SK-N-SH (cell line): ENCODE measurements around the gene ZCCHC14. TPM values are rescaled to one million over a fixed set of nuclear protein-coding genes. Genes with fewer than 3 reads are reported as not detected.
A peak's percentile ranks its signal among the peaks of the same experiment; 100 is the strongest.

Source experiments
- CHD2 ChIP-seq: fragments of 150-350 bp; IDR thresholded peaks from 2 replicates; pipeline ENCODE4 v1.6.1; 2018; ENCODE audit warnings: low read length; ENCODE audit not compliant: partially characterized antibody
- CTCF ChIP-seq: fragments of 200-600 bp; sonication (generic); IDR thresholded peaks from 2 replicates; pipeline ENCODE4 v1.6.1; 2017; ENCODE audit warnings: antibody characterized with exemption, mild to moderate bottlenecking, moderate library complexity
- ELF1 ChIP-seq: IDR thresholded peaks from 2 replicates; pipeline ENCODE4 v1.4.0; 2012
- EP300 ChIP-seq, 2 experiments: IDR thresholded peaks; 2 replicates each; pipeline versions ENCODE4 v1.4.0 to v1.6.1; 2012; ENCODE audit warnings: borderline replicate concordance in 1 of 2, low read depth in 1 of 2, low read length in 1 of 2
- EZH2phosphoT487 ChIP-seq: fragments of 200-600 bp; sonication (generic); IDR thresholded peaks from 2 replicates; pipeline ENCODE4 v1.6.1; 2017; ENCODE audit warnings: low read depth, mixed run types, mild to moderate bottlenecking, antibody characterized with exemption, moderate library complexity, borderline replicate concordance
- FOSL2 ChIP-seq: IDR thresholded peaks from 2 replicates; pipeline ENCODE4 v1.4.0; 2012; ENCODE audit warnings: low read depth, mild to moderate bottlenecking, moderate library complexity, borderline replicate concordance
- FOXM1 ChIP-seq: IDR thresholded peaks from 2 replicates; pipeline ENCODE4 v1.4.0; 2012; ENCODE audit warnings: low read depth, mild to moderate bottlenecking
- GATA2 ChIP-seq: sonication (generic); formaldehyde crosslinking; IDR thresholded peaks from 2 replicates; pipeline ENCODE4 v1.5.0; 2020; ENCODE audit warnings: mild to moderate bottlenecking, missing genetic modification reagents
- JUND ChIP-seq: IDR thresholded peaks from 2 replicates; pipeline ENCODE4 v1.4.0; 2012
- MAX ChIP-seq: IDR thresholded peaks from 2 replicates; pipeline ENCODE4 v1.4.0; 2012; ENCODE audit warnings: low read depth
- MEF2A ChIP-seq: IDR thresholded peaks from 2 replicates; pipeline ENCODE4 v1.4.0; 2012; ENCODE audit warnings: low read depth, borderline replicate concordance
- NFIC ChIP-seq: IDR thresholded peaks from 2 replicates; pipeline ENCODE4 v1.4.0; 2012; ENCODE audit warnings: borderline replicate concordance
- PBX3 ChIP-seq: IDR thresholded peaks from 2 replicates; pipeline ENCODE4; 2012
- POLR2AphosphoS5 ChIP-seq: IDR thresholded peaks from 2 replicates; pipeline ENCODE4 v1.6.1; 2012; ENCODE audit warnings: low read depth, low read length
- RAD21 ChIP-seq: IDR thresholded peaks from 2 replicates; pipeline ENCODE4 v1.6.1; 2012; ENCODE audit warnings: mild to moderate bottlenecking, low read length
- RCOR1 ChIP-seq: fragments of 150-350 bp; IDR thresholded peaks from 2 replicates; pipeline ENCODE4 v1.6.1; 2017; ENCODE audit warnings: antibody characterized with exemption, low read length
- RFX5 ChIP-seq: IDR thresholded peaks from 2 replicates; pipeline ENCODE4 v1.6.1; 2012; ENCODE audit warnings: mild to moderate bottlenecking, improper control_type of control experiment, low read length
- SIN3A ChIP-seq: IDR thresholded peaks from 2 replicates; pipeline ENCODE4 v1.6.1; 2012; ENCODE audit warnings: low read depth, mild to moderate bottlenecking, low read length, moderate library complexity, borderline replicate concordance
- SMC3 ChIP-seq: IDR thresholded peaks from 2 replicates; pipeline ENCODE4 v1.6.1; 2012; ENCODE audit warnings: low read depth, low read length, improper control_type of control experiment
- TAF1 ChIP-seq: IDR thresholded peaks from 2 replicates; pipeline ENCODE4 v1.6.1; 2012; ENCODE audit warnings: low read depth, mild to moderate bottlenecking, low read length, moderate library complexity, borderline replicate concordance
- TEAD4 ChIP-seq: IDR thresholded peaks from 2 replicates; pipeline ENCODE4 v1.4.0; 2012; ENCODE audit warnings: mild to moderate bottlenecking, borderline replicate concordance; ENCODE audit not compliant: insufficient read depth
- USF2 ChIP-seq: fragments of 150-350 bp; IDR thresholded peaks from 2 replicates; pipeline ENCODE4 v1.6.1; 2017; ENCODE audit warnings: antibody characterized with exemption, low read length, low read depth, borderline replicate concordance
- YY1 ChIP-seq: IDR thresholded peaks from 2 replicates; pipeline ENCODE4 v1.4.0; 2012; ENCODE audit warnings: low read depth, mild to moderate bottlenecking
- ZBTB33 ChIP-seq: IDR thresholded peaks from 2 replicates; pipeline ENCODE4 v1.4.0; 2012; ENCODE audit warnings: low read depth, borderline replicate concordance
- polyA plus RNA-seq, 3 experiments: library from polyadenylated mRNA; depleted of rRNA; stranded (reverse); fragments of >200 nt; gene quantifications; 2 replicates each; pipeline ENCODE4 v1.2.3, GENCODE V29; 2012

The ZCCHC14 gene
- polyA plus RNA-seq, 1 of the 3 experiments (the other 2 are of a cell fraction): 5.7 TPM

- TF ChIP-seq MAX (no peak), SIN3A (no peak), RCOR1 (peak; percentile 53; the same call in 1 of the 2 replicates), RFX5 (no peak), EP300 (IDR thresholded peaks at IDR 0.05; ENCODE audit: borderline replicate concordance in 1 of 2, low read depth in 1 of 2, low read length in 1 of 2) (peak in 1 of 2 experiments; percentile 69; a peak in 1 of 4 replicates), FOSL2 (no peak), FOXM1 (no peak), POLR2AphosphoS5 (no peak), ELF1 (no peak), USF2 (no peak), JUND (no peak), CTCF (no peak), MEF2A (no peak), CHD2 (no peak), SMC3 (no peak), GATA2 (CRISPR knock-in tag) (peak; percentile 93), TAF1 (no peak), PBX3 (no peak), TEAD4 (no peak), EZH2phosphoT487 (no peak), ZBTB33 (no peak), YY1 (no peak), NFIC (no peak), RAD21 (no peak; the same call in 1 of the 2 replicates)
Measured at GRCh38 chr16:87472935-87473334, 19.9 kb downstream of the ZCCHC14 start (continued).
